ENCODE data around the gene FHL3. TPM values are rescaled to one million over a fixed set of nuclear protein-coding genes. Genes with fewer than 3 reads are reported as not detected.
A peak's percentile ranks its signal among the peaks of the same experiment; 100 is the strongest.

FHL3 gene
- total and polyA plus RNA-seq, 9 of the 15 experiments (the other 6 are each of a cell fraction or from before 2014, with no cell fraction given) = 6.1 to 144 (median 34.1) TPM

DNA sequence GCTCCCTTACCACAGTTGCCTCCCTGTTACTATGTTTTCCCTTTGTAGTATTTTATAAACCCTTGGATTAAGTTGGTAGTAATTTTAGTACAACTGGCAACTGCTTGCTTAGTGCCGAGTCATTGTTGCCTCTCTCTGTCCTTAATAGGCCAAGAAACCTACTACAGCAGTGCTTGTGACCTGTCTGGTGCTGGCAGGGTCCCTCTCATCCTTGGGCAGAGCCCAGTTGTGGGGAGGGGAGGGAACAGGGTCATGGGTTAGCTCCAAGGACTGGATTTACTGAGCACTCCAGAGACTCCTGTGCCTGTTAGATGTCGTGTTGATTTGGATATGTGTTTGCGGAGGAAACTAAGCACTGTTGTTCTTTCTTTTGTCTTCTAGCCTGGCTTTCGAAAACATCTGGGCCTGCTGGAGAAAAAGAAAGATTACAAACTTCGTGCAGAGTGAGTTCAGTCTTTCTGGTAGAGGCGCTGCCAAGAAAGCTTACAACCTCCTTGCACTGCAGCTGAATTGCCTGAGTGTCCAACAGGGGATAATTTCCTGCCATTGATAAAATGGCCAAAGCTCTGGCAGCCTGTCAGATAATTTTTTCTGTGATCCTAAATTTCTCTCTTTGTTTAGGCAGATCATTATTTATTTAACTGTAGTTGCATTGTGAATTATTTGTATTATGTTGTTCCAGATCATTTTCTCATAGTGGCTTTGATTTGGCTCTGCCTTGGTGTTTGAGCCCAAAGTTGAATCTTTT is 10.8 kb upstream of the FHL3 start (continued):
- TF ChIP-seq, protein P1, sequence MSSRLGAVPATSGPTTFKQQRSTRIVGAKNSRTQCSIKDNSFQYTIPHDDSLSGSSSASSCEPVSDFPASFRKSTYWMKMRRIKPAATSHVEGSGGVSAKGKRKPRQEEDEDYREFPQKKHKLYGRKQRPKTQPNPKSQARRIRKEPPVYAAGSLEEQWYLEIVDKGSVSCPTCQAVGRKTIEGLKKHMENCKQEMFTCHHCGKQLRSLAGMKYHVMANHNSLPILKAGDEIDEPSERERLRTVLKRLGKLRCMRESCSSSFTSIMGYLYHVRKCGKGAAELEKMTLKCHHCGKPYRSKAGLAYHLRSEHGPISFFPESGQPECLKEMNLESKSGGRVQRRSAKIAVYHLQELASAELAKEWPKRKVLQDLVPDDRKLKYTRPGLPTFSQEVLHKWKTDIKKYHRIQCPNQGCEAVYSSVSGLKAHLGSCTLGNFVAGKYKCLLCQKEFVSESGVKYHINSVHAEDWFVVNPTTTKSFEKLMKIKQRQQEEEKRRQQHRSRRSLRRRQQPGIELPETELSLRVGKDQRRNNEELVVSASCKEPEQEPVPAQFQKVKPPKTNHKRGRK (tag; IDR thresholded peaks at IDR 0.05) = no peak
- TF ChIP-seq, protein P2, sequence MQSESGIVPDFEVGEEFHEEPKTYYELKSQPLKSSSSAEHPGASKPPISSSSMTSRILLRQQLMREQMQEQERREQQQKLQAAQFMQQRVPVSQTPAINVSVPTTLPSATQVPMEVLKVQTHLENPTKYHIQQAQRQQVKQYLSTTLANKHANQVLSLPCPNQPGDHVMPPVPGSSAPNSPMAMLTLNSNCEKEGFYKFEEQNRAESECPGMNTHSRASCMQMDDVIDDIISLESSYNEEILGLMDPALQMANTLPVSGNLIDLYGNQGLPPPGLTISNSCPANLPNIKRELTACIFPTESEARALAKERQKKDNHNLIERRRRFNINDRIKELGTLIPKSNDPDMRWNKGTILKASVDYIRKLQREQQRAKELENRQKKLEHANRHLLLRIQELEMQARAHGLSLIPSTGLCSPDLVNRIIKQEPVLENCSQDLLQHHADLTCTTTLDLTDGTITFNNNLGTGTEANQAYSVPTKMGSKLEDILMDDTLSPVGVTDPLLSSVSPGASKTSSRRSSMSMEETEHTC (IDR thresholded peaks at IDR 0.05) = no peak
- TF ChIP-seq GTF2A2 (tag; IDR thresholded peaks at IDR 0.05) (no peak), SMARCA4 (IDR thresholded peaks at IDR 0.05) (0 out of 2 replicates have a peak, but pooled peaks have one; percentile 26), ZNF316 (IDR thresholded peaks at IDR 0.05) (peak; percentile 81), NFIC (IDR thresholded peaks at IDR 0.05) (no peak), TFAM (CRISPR knock-in tag; conservative IDR thresholded peaks at IDR 0.05) (no peak), PTTG1 (tag; IDR thresholded peaks at IDR 0.05; ENCODE audit: low read depth) (no peak), CCNT2 (IDR thresholded peaks at IDR 0.05; ENCODE audit: borderline replicate concordance, extremely low read depth, insufficient read length, low read depth, low read length) (no peak), POLR3A (IDR thresholded peaks at IDR 0.05; ENCODE audit: borderline replicate concordance, extremely low read depth, insufficient read depth, insufficient read length) (no peak), HNRNPH1 (optimal IDR thresholded peaks at IDR 0.05; ENCODE audit: low read depth, low read length) (no peak), HDAC3 (IDR thresholded peaks at IDR 0.05; ENCODE audit: borderline replicate concordance, partially characterized antibody) (no peak), RUNX1 (IDR thresholded peaks at IDR 0.05; ENCODE audit: low read depth) (no peak), COPS2 (conservative IDR thresholded peaks at IDR 0.05) (no peak), STAG1 (CRISPR knock-in tag; IDR thresholded peaks at IDR 0.05; ENCODE audit: borderline replicate concordance) (no peak)
- TF ChIP-seq, protein P3, sequence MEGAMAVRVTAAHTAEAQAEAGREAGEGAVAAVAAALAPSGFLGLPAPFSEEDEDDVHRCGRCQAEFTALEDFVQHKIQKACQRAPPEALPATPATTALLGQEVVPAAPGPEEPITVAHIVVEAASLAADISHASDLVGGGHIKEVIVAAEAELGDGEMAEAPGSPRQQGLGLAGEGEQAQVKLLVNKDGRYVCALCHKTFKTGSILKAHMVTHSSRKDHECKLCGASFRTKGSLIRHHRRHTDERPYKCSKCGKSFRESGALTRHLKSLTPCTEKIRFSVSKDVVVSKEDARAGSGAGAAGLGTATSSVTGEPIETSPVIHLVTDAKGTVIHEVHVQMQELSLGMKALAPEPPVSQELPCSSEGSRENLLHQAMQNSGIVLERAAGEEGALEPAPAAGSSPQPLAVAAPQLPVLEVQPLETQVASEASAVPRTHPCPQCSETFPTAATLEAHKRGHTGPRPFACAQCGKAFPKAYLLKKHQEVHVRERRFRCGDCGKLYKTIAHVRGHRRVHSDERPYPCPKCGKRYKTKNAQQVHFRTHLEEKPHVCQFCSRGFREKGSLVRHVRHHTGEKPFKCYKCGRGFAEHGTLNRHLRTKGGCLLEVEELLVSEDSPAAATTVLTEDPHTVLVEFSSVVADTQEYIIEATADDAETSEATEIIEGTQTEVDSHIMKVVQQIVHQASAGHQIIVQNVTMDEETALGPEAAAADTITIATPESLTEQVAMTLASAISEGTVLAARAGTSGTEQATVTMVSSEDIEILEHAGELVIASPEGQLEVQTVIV (CRISPR knock-in tag; IDR thresholded peaks at IDR 0.05; ENCODE audit: borderline replicate concordance) = no peak
- TF ChIP-seq, protein P4, sequence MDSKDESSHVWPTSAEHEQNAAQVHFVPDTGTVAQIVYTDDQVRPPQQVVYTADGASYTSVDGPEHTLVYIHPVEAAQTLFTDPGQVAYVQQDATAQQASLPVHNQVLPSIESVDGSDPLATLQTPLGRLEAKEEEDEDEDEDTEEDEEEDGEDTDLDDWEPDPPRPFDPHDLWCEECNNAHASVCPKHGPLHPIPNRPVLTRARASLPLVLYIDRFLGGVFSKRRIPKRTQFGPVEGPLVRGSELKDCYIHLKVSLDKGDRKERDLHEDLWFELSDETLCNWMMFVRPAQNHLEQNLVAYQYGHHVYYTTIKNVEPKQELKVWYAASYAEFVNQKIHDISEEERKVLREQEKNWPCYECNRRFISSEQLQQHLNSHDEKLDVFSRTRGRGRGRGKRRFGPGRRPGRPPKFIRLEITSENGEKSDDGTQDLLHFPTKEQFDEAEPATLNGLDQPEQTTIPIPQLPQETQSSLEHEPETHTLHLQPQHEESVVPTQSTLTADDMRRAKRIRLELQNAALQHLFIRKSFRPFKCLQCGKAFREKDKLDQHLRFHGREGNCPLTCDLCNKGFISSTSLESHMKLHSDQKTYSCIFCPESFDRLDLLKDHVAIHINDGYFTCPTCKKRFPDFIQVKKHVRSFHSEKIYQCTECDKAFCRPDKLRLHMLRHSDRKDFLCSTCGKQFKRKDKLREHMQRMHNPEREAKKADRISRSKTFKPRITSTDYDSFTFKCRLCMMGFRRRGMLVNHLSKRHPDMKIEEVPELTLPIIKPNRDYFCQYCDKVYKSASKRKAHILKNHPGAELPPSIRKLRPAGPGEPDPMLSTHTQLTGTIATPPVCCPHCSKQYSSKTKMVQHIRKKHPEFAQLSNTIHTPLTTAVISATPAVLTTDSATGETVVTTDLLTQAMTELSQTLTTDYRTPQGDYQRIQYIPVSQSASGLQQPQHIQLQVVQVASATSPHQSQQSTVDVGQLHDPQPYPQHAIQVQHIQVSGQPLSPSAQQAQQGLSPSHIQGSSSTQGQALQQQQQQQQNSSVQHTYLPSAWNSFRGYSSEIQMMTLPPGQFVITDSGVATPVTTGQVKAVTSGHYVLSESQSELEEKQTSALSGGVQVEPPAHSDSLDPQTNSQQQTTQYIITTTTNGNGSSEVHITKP (IDR thresholded peaks at IDR 0.05; ENCODE audit: partially characterized antibody) = no peak
- TF ChIP-seq, protein P5, sequence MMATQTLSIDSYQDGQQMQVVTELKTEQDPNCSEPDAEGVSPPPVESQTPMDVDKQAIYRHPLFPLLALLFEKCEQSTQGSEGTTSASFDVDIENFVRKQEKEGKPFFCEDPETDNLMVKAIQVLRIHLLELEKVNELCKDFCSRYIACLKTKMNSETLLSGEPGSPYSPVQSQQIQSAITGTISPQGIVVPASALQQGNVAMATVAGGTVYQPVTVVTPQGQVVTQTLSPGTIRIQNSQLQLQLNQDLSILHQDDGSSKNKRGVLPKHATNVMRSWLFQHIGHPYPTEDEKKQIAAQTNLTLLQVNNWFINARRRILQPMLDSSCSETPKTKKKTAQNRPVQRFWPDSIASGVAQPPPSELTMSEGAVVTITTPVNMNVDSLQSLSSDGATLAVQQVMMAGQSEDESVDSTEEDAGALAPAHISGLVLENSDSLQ (IDR thresholded peaks at IDR 0.05) = no peak
